Iris pigment epithelial cell (primary cell): ENCODE data around the gene LTBR.
A peak's percentile ranks its signal among the peaks of the same experiment; 100 is the strongest.

Source experiments
- DNase-seq: peaks from one replicate; pipeline ENCODE4 v3.0.0-alpha.2; 2011; ENCODE audit warnings: low read depth

The LTBR gene

GRCh38 chr12:6384499-6385436 lies 806 bp downstream of the LTBR start:
- peak; percentile 25 for DNase-seq

DNA sequence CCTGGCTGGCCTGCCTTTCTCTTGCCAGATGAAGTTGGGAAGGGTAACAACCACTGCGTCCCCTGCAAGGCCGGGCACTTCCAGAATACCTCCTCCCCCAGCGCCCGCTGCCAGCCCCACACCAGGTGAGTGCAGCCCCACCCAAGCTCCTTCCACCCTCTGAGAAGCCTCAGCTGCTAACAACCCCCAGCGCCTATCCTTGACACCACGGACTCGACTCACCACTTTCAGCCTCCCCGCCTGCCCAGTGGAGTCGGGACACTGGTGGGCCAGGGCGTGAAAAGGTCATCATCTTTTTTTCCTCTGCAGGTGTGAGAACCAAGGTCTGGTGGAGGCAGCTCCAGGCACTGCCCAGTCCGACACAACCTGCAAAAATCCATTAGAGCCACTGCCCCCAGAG lies 2.1 kb downstream of the LTBR start:
- DNase-seq = no peak

GRCh38 chr12:6386491-6386890 lies 2.5 kb downstream of the LTBR start:
- no peak for DNase-seq

GRCh38 chr12:6387541-6387940 lies 3.6 kb downstream of the LTBR start:
- no peak for DNase-seq

DNA sequence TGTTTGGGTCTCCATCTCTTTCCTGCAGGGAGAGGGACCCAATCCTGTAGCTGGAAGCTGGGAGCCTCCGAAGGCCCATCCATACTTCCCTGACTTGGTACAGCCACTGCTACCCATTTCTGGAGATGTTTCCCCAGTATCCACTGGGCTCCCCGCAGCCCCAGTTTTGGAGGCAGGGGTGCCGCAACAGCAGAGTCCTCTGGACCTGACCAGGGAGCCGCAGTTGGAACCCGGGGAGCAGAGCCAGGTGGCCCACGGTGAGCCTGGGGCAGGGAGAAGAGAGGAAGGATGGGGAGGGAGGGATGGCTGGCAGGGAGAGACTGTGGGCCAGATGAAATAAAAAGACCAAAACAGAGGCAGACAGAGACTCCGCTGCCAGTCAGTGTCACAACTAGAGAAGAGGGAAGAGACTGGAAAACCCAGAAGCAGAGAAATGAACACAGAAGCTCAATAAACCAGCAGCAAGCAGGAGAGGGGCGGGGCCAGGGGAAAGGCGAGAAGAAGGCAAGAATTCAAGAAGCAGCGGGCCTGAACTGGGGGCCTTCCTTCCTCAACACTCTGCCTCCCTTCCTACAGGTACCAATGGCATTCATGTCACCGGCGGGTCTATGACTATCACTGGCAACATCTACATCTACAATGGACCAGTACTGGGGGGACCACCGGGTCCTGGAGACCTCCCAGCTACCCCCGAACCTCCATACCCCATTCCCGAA lies 6.3 kb downstream of the LTBR start:
- DNase-seq = no peak

- DNase-seq = no peak
Observed at GRCh38 chr12:6391013-6391412, 7.1 kb downstream of the LTBR start.

- no peak for DNase-seq
Observed at GRCh38 chr12:6392504-6392903, 8.5 kb downstream of the LTBR start.

DNA sequence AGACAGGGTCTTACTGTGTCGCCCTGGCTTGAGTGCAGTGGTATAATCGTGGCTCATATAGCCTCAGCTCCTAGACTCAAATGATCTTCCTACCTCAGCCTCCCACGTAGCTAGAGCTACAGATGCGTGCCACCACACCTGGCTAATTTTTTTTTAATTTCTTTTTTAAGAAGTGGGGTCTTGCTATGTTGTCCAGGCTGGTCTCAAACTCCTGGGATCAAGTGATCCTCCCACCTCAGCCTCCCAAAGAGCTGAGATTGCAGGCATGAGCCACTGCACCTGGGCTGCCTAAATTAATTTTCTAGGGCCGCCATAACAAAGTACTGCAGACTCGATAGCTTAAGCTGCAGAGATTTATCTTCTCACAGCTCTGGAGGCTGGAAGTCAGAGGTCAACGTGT lies 9.1 kb downstream of the LTBR start:
- no peak for DNase-seq

DNA sequence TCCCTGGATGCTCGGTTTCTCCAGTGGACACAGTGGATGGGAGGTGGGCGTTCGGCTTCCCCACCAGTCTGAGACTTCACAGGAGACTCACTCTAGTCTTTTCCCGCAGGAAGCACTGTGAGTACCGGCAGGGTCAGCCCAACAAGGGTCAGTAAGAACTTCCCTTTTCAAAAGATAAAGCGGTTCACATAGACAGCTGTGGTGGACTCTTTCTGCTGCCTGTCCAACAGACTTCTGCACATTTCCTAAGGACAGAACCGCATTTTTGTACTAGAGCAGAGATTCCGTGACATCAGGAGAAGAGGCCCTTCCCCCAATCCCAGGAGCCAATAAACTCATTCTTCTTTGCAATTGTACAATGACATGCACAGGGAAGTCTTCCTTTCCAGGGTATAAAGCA lies 10.4 kb downstream of the LTBR start:
- no peak for DNase-seq

DNA sequence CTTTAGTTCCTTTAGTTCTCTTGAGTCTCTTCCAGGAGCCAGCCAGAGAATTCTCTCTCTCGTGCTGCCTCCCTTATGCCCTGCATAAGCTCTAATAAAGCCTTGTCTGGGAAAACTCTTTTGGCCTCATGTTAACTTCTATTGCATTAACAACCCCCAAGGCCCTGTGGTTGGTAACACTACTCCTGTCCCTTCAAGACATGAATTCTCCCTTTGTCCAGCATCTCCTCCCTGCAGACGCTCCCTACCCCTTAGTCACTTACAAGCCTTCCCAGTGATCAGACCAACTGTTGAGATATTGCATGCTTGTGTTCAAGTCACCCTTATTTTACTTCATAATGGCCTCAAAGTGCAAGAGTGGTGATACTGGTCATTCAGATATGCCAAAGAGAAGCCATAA lies 12.1 kb downstream of the LTBR start:
- no peak for DNase-seq

- no peak for DNase-seq
Observed at GRCh38 chr12:6399884-6400644, 16.1 kb downstream of the LTBR start.

- DNase-seq = no peak
Observed at GRCh38 chr12:6404390-6404789, 20.4 kb downstream of the LTBR start.

DNA sequence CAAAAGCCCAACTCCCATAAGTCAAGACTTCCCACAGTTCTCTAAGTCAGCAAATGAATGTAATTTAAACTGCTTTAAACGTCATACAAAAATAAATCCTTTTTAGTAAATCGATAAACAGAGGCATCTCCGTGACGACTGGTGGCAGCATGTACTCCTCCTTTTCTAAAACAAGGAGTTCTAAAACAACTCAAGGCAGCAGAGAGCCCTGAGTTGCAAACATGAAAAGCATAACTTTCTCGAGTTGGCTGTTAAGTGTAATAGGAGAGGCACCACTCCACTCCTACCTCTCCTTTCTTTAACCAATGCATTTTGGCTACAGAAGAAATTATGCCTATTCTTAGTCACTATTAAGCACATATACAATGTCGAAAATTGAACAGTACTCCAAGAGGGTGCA lies 22.0 kb downstream of the LTBR start:
- no peak for DNase-seq

GRCh38 chr12:6407236-6407954 lies 23.4 kb downstream of the LTBR start:
- no peak for DNase-seq

DNA sequence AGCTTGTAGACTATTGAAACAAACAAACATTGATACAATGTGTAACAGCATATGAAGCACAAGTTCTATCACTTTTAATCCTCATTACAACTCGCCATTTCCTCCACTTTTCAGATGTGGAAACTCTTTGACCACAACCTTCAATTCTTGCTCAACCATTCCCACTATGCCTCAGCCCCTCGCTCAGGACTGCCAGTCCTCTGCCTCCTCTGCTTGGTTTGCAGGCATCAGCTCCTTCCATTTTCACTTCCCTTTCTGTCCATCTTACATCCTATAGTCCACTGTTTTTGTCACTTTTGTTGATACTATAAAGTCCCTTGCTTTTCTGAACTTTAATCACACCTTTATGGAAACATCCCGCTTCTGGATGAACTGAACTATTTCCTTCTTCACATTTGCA lies 32.6 kb downstream of the LTBR start:
- peak; percentile 26 for DNase-seq

GRCh38 chr12:6418796-6419195 lies 34.8 kb downstream of the LTBR start:
- no peak for DNase-seq

- no peak for DNase-seq
Observed at GRCh38 chr12:6420364-6420763, 36.4 kb downstream of the LTBR start.

DNA sequence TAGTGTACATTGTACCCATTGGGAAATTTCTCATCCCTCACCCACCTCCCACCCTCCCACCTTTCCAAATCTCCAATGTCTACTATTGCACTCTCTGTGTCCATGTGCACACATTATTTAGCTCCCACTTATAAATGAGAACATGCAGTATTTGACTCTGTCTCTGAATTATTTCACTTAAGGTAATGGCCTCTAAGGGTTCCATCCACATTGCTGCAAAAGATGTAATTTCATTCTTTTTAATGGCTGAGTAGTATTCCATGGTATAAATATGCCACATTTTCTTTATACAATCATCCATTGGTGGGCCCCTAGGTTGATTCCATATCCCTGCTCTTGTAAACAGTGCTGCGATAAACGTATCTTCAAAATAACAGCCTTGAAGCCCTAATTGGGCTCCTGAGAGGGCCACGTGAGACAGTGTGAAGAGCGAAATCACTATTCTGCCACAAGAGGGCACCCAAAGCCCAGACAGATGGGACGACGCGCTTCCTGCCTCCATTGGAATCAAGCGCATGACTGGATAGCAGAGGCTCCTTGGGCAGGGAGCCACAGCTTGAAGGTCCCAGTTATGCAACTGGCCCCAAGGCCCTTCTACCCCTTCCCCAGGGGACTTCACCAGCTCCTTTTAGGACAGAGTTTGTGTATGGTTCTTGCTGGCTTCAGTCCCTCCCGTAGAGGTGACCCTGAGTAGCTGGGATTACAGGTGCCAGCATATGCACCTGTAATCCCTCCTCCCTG lies 39.5 kb downstream of the LTBR start:
- DNase-seq = peak; percentile 91

- no peak for DNase-seq
Observed at GRCh38 chr12:6424008-6424347, 40.0 kb downstream of the LTBR start.

DNA sequence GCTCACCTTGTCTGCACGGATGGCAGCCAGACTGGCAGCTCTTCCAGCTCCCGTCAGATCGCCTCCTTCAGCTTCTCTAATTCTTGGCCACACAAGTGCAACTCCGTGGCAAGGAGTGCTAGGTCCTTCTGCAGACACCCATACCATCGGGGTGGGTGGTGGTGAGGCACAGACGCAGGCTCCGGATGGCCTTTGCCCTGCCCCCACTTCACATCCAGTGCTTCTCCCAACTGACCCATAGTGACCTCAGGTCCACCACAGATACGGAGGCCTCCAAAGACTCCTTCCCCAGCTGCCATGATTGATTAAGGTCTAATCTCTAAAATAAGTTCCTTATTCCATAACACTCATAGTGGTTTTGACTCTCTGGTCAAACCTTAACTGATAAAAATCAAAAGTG lies 40.9 kb downstream of the LTBR start:
- DNase-seq = no peak
